CD4-positive, alpha-beta T cell treated with Interleukin-15 for 4 hours (primary cell): Measurements from ENCODE around the gene CSE1L.
"Not testable (repeated sequence)": the region's sequence is repeated elsewhere in the genome, so short reads cannot be mapped to it uniquely, and the experiment has no call there.

Experiments
- DNase-seq: peaks from one replicate; pipeline ENCODE4 v3.0.0-alpha.2; 2020; ENCODE audit warnings: low spot score

CSE1L gene

GRCh38 chr20:49078310-49078709 lies 32.2 kb downstream of the CSE1L start:
- no peak for DNase-seq

- DNase-seq = not testable (repeated sequence)
Observed at GRCh38 chr20:49082295-49082694, 36.2 kb downstream of the CSE1L start.

GRCh38 chr20:49091104-49091503 lies 45.0 kb downstream of the CSE1L start:
- DNase-seq = no peak

- DNase-seq = no peak
Observed at GRCh38 chr20:49091762-49092161, 45.6 kb downstream of the CSE1L start.

- no peak for DNase-seq
Observed at GRCh38 chr20:49096203-49096730, 50.2 kb downstream of the CSE1L start.

GRCh38 chr20:49097159-49097558 lies 51.0 kb downstream of the CSE1L start:
- no peak for DNase-seq

- no peak for DNase-seq
Observed at GRCh38 chr20:49098136-49098535, 52.0 kb downstream of the CSE1L start.

GRCh38 chr20:49099011-49099410 lies 52.9 kb downstream of the CSE1L start:
- DNase-seq = no peak

GRCh38 chr20:49100292-49100691 lies 54.2 kb downstream of the CSE1L start:
- DNase-seq = not testable (repeated sequence)

GRCh38 chr20:49100972-49101371 lies 54.9 kb downstream of the CSE1L start:
- peak; percentile 4 for DNase-seq

GRCh38 chr20:49103019-49103418 lies 56.9 kb downstream of the CSE1L start:
- no peak for DNase-seq

GRCh38 chr20:49103647-49104364 lies 57.7 kb downstream of the CSE1L start:
- no peak for DNase-seq

GRCh38 chr20:49104365-49104648 lies 58.2 kb downstream of the CSE1L start:
- no peak for DNase-seq

GRCh38 chr20:49104979-49105547 lies 59.0 kb downstream of the CSE1L start:
- DNase-seq = not testable (repeated sequence)

- no peak for DNase-seq
Observed at GRCh38 chr20:49106328-49106727, 60.2 kb downstream of the CSE1L start.

GRCh38 chr20:49110767-49111694 lies 64.9 kb downstream of the CSE1L start:
- no peak for DNase-seq

GRCh38 chr20:49112596-49113274 lies 66.6 kb downstream of the CSE1L start:
- DNase-seq = no peak

- no peak for DNase-seq
Observed at GRCh38 chr20:49115564-49115963, 69.5 kb downstream of the CSE1L start.

- no peak for DNase-seq
Observed at GRCh38 chr20:49118307-49118706, 72.2 kb downstream of the CSE1L start.

GRCh38 chr20:49119988-49120387 lies 73.9 kb downstream of the CSE1L start:
- DNase-seq = no peak

- DNase-seq = no peak
Observed at GRCh38 chr20:49122920-49123319, 76.8 kb downstream of the CSE1L start.

GRCh38 chr20:49123982-49124381 lies 77.9 kb downstream of the CSE1L start:
- no peak for DNase-seq
